ENCODE results near the gene HEATR9.

- TF ChIP-seq, protein P1, sequence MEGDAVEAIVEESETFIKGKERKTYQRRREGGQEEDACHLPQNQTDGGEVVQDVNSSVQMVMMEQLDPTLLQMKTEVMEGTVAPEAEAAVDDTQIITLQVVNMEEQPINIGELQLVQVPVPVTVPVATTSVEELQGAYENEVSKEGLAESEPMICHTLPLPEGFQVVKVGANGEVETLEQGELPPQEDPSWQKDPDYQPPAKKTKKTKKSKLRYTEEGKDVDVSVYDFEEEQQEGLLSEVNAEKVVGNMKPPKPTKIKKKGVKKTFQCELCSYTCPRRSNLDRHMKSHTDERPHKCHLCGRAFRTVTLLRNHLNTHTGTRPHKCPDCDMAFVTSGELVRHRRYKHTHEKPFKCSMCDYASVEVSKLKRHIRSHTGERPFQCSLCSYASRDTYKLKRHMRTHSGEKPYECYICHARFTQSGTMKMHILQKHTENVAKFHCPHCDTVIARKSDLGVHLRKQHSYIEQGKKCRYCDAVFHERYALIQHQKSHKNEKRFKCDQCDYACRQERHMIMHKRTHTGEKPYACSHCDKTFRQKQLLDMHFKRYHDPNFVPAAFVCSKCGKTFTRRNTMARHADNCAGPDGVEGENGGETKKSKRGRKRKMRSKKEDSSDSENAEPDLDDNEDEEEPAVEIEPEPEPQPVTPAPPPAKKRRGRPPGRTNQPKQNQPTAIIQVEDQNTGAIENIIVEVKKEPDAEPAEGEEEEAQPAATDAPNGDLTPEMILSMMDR (IDR thresholded peaks at IDR 0.05), result no peak
- TF ChIP-seq EZH2 (IDR thresholded peaks at IDR 0.05), result no peak
- TF ChIP-seq EZH2phosphoT487 (IDR thresholded peaks at IDR 0.05), result no peak
Measured at GRCh38 chr17:35912339-35912912, 43.7 kb upstream of the HEATR9 start.

All from neural progenitor cell (in vitro differentiated cells).